Lung (tissue), 12 donors: ENCODE measurements around the gene HCFC1. TPM values are rescaled to one million over a fixed set of nuclear protein-coding genes. Genes with fewer than 3 reads are reported as not detected.

Experiments
- ATAC-seq: fragments of 200-7000 bp; cut with Tn5 transposase; one replicate; pipeline ENCODE4 v1.9.1; 2020; ENCODE audit warnings: moderate number of reproducible peaks; ENCODE audit not compliant: insufficient read depth, low FRiP score
- DNase-seq, 3 donors: peaks; one replicate each; pipeline ENCODE4 v3.0.0-alpha.2; 2013 to 2017
- H3K27ac ChIP-seq, 2 donors: one replicate each; pipeline ENCODE4 v1.5.1; 2013; ENCODE audit warnings: mild to moderate bottlenecking in 2 of 2, moderate library complexity in 2 of 2, control low read depth in 1 of 2, inconsistent platforms in 1 of 2, low read depth in 1 of 2, low read length in 1 of 2
- H3K27me3 ChIP-seq, 3 donors: one replicate each; pipeline ENCODE4 v1.5.1; 2013; ENCODE audit warnings: low read length in 2 of 3; ENCODE audit not compliant: control insufficient read depth in 3 of 3, insufficient read depth in 3 of 3
- H3K36me3 ChIP-seq, 4 donors: one replicate each; pipeline ENCODE4 v1.5.1; 2013; ENCODE audit warnings: low read length in 4 of 4, mild to moderate bottlenecking in 1 of 4, moderate library complexity in 1 of 4; ENCODE audit not compliant: control insufficient read depth in 4 of 4, insufficient read depth in 4 of 4
- H3K4me1 ChIP-seq, 5 donors: one replicate each; pipeline ENCODE4 v1.5.1; 2013; ENCODE audit warnings: low read length in 5 of 5, mild to moderate bottlenecking in 2 of 5, moderate library complexity in 1 of 5; ENCODE audit not compliant: control insufficient read depth in 5 of 5, insufficient read depth in 5 of 5
- H3K4me3 ChIP-seq: one replicate; pipeline ENCODE4 v1.5.1; 2013; ENCODE audit warnings: mild to moderate bottlenecking, control low read depth, moderate library complexity
- H3K9ac ChIP-seq, 2 donors: one replicate each; pipeline ENCODE4 v1.5.1; 2013; ENCODE audit warnings: low read length in 2 of 2, control low read depth in 1 of 2; ENCODE audit not compliant: insufficient read depth in 1 of 2
- H3K9me3 ChIP-seq, 4 donors: one replicate each; pipeline ENCODE4 v1.5.1; 2013; ENCODE audit warnings: low read length in 3 of 4, mild to moderate bottlenecking in 1 of 4, moderate library complexity in 1 of 4; ENCODE audit not compliant: control insufficient read depth in 4 of 4, insufficient read depth in 3 of 4
- CTCF ChIP-seq: IDR thresholded peaks from 2 replicates; pipeline ENCODE4 v1.5.1; 2012; ENCODE audit warnings: mild to moderate bottlenecking; ENCODE audit errors: control extremely low read depth, extremely low read depth
- WGBS, 2 donors: extraction: QIAGEN DNeasy Blood & Tissue Kit; methylation state at CpG; one replicate each; pipeline ENCODE4 v1.1.7; 2013; 5-methylcytosine and 5-hydroxymethylcytosine counted together
- polyA plus RNA-seq, 2 donors: library from polyadenylated mRNA; stranded (reverse); fragments of 200-250 nt; gene quantifications; one replicate each; pipeline ENCODE4 v1.2.1, GENCODE V29; 2013
- total RNA-seq, 2 donors: library from RNA; depleted of rRNA in 1 of 2; stranded (reverse); fragments of >200 nt in 1 of 2; gene quantifications; one replicate each; pipeline ENCODE4 v1.2.1, GENCODE V29; 2014 to 2021
- donor health status: control.
- donor health status: control.
- donor health status: Bipolar disorder and iron deficiency.
- donor health status: healthy.
- donor health status: DM: yes; HTN: yes; CAD: no.

The HCFC1 gene
- total and polyA plus RNA-seq, 4 donors: 10.7 to 59.4 (median 24.1) TPM

DNA sequence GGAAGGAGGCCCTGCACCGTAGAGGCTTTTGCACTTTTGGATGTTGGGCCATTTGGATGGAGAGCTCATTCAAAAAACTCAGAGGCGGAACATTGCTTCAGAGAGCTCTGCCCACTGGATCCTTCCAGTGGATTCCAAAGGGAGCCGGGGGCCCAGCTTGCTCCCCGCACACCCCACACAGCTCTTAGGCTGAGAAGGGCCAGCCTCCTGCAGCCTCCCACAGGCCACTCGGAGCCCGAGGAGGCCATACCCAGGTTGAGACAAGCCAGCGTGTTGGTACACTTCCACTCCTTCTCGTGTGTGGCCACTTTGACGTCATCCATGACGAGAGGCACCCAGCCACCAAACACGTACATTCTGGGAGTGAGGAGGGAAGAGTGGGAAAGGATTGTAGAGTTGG, 10.3 kb downstream of the HCFC1 start:
- ATAC-seq: no peak
- DNase-seq: no peak
- Histone ChIP-seq H3K4me1 (no peaks in the 10 kb centered on the region), H3K36me3 (peaks cover 19 to 63% (median 35%) of the 10 kb centered on the region in 4 donors), H3K27ac (no peak overlapping the region), H3K9ac (no peak overlapping the region), H3K9me3 (peaks cover 0 to 5% (median 0%) of the 10 kb centered on the region in 4 donors), H3K4me3 (no peak overlapping the region), H3K27me3 (no peaks in the 10 kb centered on the region)
- no peak for TF ChIP-seq CTCF
- WGBS, 2 donors: 90 to 93% methylated on average over 9 to 11 of the region's 11 CpGs

DNA sequence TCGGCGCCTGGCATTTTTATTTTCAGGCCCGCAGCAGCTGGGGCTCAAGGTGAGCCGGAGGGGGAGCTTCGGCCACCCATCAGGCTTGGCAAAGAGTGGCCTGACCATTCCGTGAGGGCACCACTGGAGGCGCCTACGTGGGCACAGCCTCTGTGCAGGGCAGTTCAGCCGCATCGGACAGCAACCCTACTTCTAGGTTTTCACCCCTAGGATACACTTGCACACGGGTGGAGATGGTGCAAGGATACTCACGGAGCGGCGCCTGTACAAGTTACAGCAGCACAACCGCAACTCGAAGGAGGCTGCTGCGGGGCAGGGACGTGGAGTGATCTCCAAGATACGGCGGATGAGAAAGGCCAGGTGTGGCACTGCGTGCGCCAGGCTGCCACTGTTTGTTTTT, 10.8 kb downstream of the HCFC1 start:
- TF ChIP-seq CTCF: no peak
- no peak for ATAC-seq
- WGBS, 2 donors: 94 to 96% methylated on average over 22 of the region's 22 CpGs
- Histone ChIP-seq H3K27me3 (no peaks in the 10 kb centered on the region), H3K27ac (no peak overlapping the region), H3K9ac (no peak overlapping the region), H3K4me1 (no peaks in the 10 kb centered on the region), H3K9me3 (peaks cover 0 to 5% (median 0%) of the 10 kb centered on the region in 4 donors), H3K36me3 (peaks cover 19 to 67% (median 39%) of the 10 kb centered on the region in 4 donors), H3K4me3 (no peak overlapping the region)
- no peak for DNase-seq

GRCh38 chrX:153960077-153960476, 11.5 kb downstream of the HCFC1 start:
- 96 to 97% methylated on average over 13 to 16 of the region's 16 CpGs for WGBS, 2 donors
- Histone ChIP-seq H3K4me3 (no peak overlapping the region), H3K4me1 (no peaks in the 10 kb centered on the region), H3K27me3 (no peaks in the 10 kb centered on the region), H3K27ac (no peak overlapping the region), H3K9me3 (peaks cover 0 to 5% (median 0%) of the 10 kb centered on the region in 4 donors), H3K9ac (no peak overlapping the region), H3K36me3 (peaks cover 19 to 74% (median 46%) of the 10 kb centered on the region in 4 donors)
- ATAC-seq (no peak), DNase-seq (no peak)
- no peak for TF ChIP-seq CTCF

DNA sequence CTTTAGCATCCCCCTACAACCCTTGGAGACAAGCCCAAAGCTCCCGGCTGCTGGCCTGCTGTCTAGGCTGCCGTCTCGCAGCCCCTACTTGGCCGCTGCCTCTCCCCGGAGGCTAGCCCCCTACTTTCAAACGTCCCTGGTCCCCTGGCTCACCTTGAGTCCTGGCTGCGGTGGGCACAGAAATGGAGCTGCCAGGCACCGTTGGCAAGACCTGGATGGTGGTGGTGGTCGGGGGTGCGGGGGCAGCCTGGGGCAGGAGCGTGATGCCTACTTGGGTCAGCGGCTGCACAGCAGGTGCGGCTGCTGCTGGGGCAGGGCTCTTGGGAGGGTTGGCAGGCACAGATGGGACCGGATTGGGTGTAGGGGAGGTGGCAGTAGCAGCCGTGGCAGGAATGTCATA, 12.0 kb downstream of the HCFC1 start:
- Histone ChIP-seq H3K9me3 (peaks cover 0 to 5% (median 0%) of the 10 kb centered on the region in 4 donors), H3K4me1 (no peaks in the 10 kb centered on the region), H3K4me3 (no peak overlapping the region), H3K9ac (no peak overlapping the region), H3K27ac (no peak overlapping the region), H3K36me3 (peaks cover 19 to 78% (median 48%) of the 10 kb centered on the region in 4 donors), H3K27me3 (no peaks in the 10 kb centered on the region)
- no peak for TF ChIP-seq CTCF
- no peak for DNase-seq
- WGBS, 2 donors: 95 to 97% methylated on average over 11 to 15 of the region's 15 CpGs
- no peak for ATAC-seq
